PC-9 (cell line): ENCODE data around the gene AFAP1L2. TPM values are rescaled to one million over a fixed set of nuclear protein-coding genes. Genes with fewer than 3 reads are reported as not detected.
A peak's percentile ranks its signal among the peaks of the same experiment; 100 is the strongest.

Experiments
- BruUV-seq: library from RNA; stranded (reverse); fragments of 400-500 nt; replicated peaks from 2 replicates; lab custom pipeline; 2021; lab: Mats Ljungman, UMichigan
- CTCF ChIA-PET: fragments of 300-600 bp; sonication (Branson Sonifier 250); formaldehyde crosslinking; loops from one replicate; lab custom pipeline; 2022; ENCODE audit warnings: antibody characterized with exemption; lab: Charles Lee
- POLR2A ChIA-PET: fragments of 300-600 bp; sonication (Branson Sonifier 250); formaldehyde crosslinking; loops from one replicate; lab custom pipeline; 2022; ENCODE audit warnings: antibody characterized with exemption; ENCODE audit not compliant: unreplicated experiment; lab: Charles Lee
- DNase-seq, 2 experiments: peaks; one replicate each; pipeline versions ENCODE4 v3.0.0 to v3.0.0-alpha.2; 2015 to 2022; ENCODE audit warnings: mixed read lengths in 1 of 2
- H2AFZ ChIP-seq: fragments of 200-600 bp; sonication (generic); 2 replicates; pipeline ENCODE4 v1.8.1; 2017; ENCODE audit warnings: antibody characterized with exemption
- H3F3A ChIP-seq: fragments of 200-600 bp; sonication (generic); 2 replicates; pipeline ENCODE4 v1.8.1; 2017; ENCODE audit warnings: antibody characterized with exemption, mild to moderate bottlenecking, low read depth; ENCODE audit not compliant: insufficient read depth
- H3K27ac ChIP-seq: fragments of 200-600 bp; sonication (generic); 2 replicates; pipeline ENCODE4 v1.6.1; 2016; ENCODE audit warnings: mixed run types
- H3K27me3 ChIP-seq: fragments of 200-600 bp; sonication (generic); 2 replicates; pipeline ENCODE4 v1.6.1; 2016; ENCODE audit warnings: low read depth, mixed run types; ENCODE audit not compliant: insufficient read depth
- H3K36me3 ChIP-seq: fragments of 200-600 bp; sonication (generic); 2 replicates; pipeline ENCODE4 v1.6.1; 2016; ENCODE audit warnings: low read depth, mixed run types
- H3K4me1 ChIP-seq: fragments of 200-600 bp; sonication (generic); replicated peaks from 2 replicates; pipeline ENCODE4 v1.6.1; 2016; ENCODE audit warnings: mixed run types; ENCODE audit not compliant: insufficient read depth
- H3K4me2 ChIP-seq: fragments of 200-600 bp; sonication (generic); 2 replicates; pipeline ENCODE4 v1.6.1; 2017; ENCODE audit warnings: mixed run types
- H3K4me3 ChIP-seq: fragments of 200-600 bp; sonication (generic); 2 replicates; pipeline ENCODE4 v1.6.1; 2016; ENCODE audit warnings: mixed run types
- H3K79me2 ChIP-seq: fragments of 200-600 bp; sonication (generic); 2 replicates; pipeline ENCODE4 v1.6.1; 2017; ENCODE audit warnings: low read depth, mixed run types
- H3K9me2 ChIP-seq: fragments of 200-600 bp; sonication (generic); 2 replicates; pipeline ENCODE4 v1.8.1; 2017; ENCODE audit warnings: mild to moderate bottlenecking; ENCODE audit not compliant: insufficient read depth
- H3K9me3 ChIP-seq: fragments of 200-600 bp; sonication (generic); 2 replicates; pipeline ENCODE4 v1.8.1; 2016; ENCODE audit warnings: low read depth; ENCODE audit not compliant: insufficient read depth
- H4K20me1 ChIP-seq: fragments of 200-600 bp; sonication (generic); 2 replicates; pipeline ENCODE4 v1.8.1; 2017; ENCODE audit not compliant: insufficient read depth
- CTCF ChIP-seq: fragments of 200-600 bp; sonication (generic); conservative IDR thresholded peaks from 2 replicates; pipeline ENCODE4 v1.6.1; 2017; ENCODE audit warnings: mixed run types, antibody characterized with exemption, mild to moderate bottlenecking, moderate library complexity
- EZH2 ChIP-seq: fragments of 200-600 bp; sonication (generic); IDR thresholded peaks from 2 replicates; pipeline ENCODE4 v1.8.0; 2017; ENCODE audit warnings: antibody characterized with exemption, low read depth
- intact Hi-C: fragments of 100-400 bp; cut with micrococcal nuclease; formaldehyde crosslinking; loops from one replicate; pipeline ENCODE4 v1.10.0; 2022; ENCODE audit not compliant: unreplicated experiment
- total RNA-seq: library from RNA; stranded (reverse); gene quantifications from 2 replicates; pipeline ENCODE4 v1.2.3, GENCODE V29; 2021

AFAP1L2 gene
- total RNA-seq, 1 experiment from 2014 or later = 35.4 TPM

DNA sequence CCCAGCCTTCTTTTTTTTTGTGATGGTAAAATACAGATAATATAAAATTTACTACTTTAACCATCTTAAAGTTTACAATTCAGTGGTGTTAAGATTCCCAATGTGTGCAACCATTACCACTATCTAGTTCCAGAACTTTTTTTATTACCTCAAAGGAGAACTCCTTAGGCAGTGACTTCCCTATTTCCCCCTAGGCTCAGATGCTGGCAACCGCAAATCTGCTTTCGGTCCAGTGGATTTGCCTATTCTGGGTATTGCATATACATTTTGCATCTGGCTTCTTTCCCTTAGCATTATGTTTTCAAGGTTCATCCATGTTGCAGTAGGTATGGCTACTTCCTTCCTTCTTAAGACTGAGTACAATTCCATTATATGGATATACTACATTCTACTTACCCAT, 56.5 kb downstream of the AFAP1L2 start:
- CTCF ChIA-PET = no interaction called here

GRCh38 chr10:114347241-114347640, 57.1 kb downstream of the AFAP1L2 start:
- no TSS peak for BruUV-seq
- Histone ChIP-seq H3K9me3 (no peaks in the 10 kb centered on the region), H3K27me3 (no peaks in the 10 kb centered on the region), H3K27ac (no peak overlapping the region), H3K4me2 (no peak overlapping the region), H3F3A (no peaks in the 10 kb centered on the region), H3K4me1 (no peaks in the 10 kb centered on the region), H3K9me2 (no peaks in the 10 kb centered on the region), H3K79me2 (no peaks in the 10 kb centered on the region), H3K4me3 (no peak overlapping the region), H2AFZ (no peak overlapping the region), H3K36me3 (no peaks in the 10 kb centered on the region), H4K20me1 (no peaks in the 10 kb centered on the region)
- no peak for TF ChIP-seq CTCF
- no peak for TF ChIP-seq EZH2
- CTCF ChIA-PET = no interaction called here
- no peak for DNase-seq
- POLR2A ChIA-PET = no interaction called here
- intact Hi-C loops = loop anchor here (5.0 kb wide), 1 partner anchor 55 kb away; the partner anchor contains the start of gene AFAP1L2

More for the DNA sequence above, 56.5 kb downstream of the AFAP1L2 start:
- no peaks in the 10 kb centered on the region for H3K9me2 ChIP-seq
- H2AFZ ChIP-seq = no peak overlapping the region
- no peaks in the 10 kb centered on the region for H3K27me3 ChIP-seq
- no peaks in the 10 kb centered on the region for H3K4me1 ChIP-seq
- POLR2A ChIA-PET = no interaction called here
- no peak overlapping the region for H3K27ac ChIP-seq
- intact Hi-C loops = loop anchor here (5.0 kb wide), 1 partner anchor 55 kb away; the partner anchor contains the start of gene AFAP1L2
- no peak overlapping the region for H3K4me3 ChIP-seq
- H4K20me1 ChIP-seq = no peaks in the 10 kb centered on the region
- H3K4me2 ChIP-seq = no peak overlapping the region
- no peaks in the 10 kb centered on the region for H3K36me3 ChIP-seq
- H3K79me2 ChIP-seq = no peaks in the 10 kb centered on the region
- TF ChIP-seq EZH2 = no peak
- no peak for TF ChIP-seq CTCF
- no peaks in the 10 kb centered on the region for H3K9me3 ChIP-seq
- H3F3A ChIP-seq = no peaks in the 10 kb centered on the region
- no peak for DNase-seq
- BruUV-seq = no TSS peak

- no peaks in the 10 kb centered on the region for H3K79me2 ChIP-seq
- no peak overlapping the region for H3K27ac ChIP-seq
- no peaks in the 10 kb centered on the region for H4K20me1 ChIP-seq
- no peaks in the 10 kb centered on the region for H3F3A ChIP-seq
- no peak overlapping the region for H2AFZ ChIP-seq
- H3K9me3 ChIP-seq = no peaks in the 10 kb centered on the region
- intact Hi-C loops = loop anchor here (1.0 to 5.0 kb wide), 3 partner anchors 26 to 56 kb away; partner anchors contain the start of gene AFAP1L2
- peak in 1 of 2 experiments; percentile 68 for DNase-seq
- TF ChIP-seq EZH2 (no peak), CTCF (no peak)
- no peaks in the 10 kb centered on the region for H3K4me1 ChIP-seq
- H3K27me3 ChIP-seq = no peaks in the 10 kb centered on the region
- no TSS peak for BruUV-seq
- H3K4me3 ChIP-seq = no peak overlapping the region
- no peaks in the 10 kb centered on the region for H3K36me3 ChIP-seq
- CTCF ChIA-PET = no interaction called here
- no peaks in the 10 kb centered on the region for H3K9me2 ChIP-seq
- POLR2A ChIA-PET = interaction anchor here (0.6 to 0.9 kb wide), 2 partner anchors 25 to 40 kb away, joined by 4 to 10 read pairs; no protein-coding TSS in a partner anchor
- H3K4me2 ChIP-seq = no peak overlapping the region
These were observed 57.9 kb downstream of the AFAP1L2 start for GRCh38 chr10:114346176-114347031.
